ENCODE measurements around the gene PSPN.

Gene PSPN

DNA sequence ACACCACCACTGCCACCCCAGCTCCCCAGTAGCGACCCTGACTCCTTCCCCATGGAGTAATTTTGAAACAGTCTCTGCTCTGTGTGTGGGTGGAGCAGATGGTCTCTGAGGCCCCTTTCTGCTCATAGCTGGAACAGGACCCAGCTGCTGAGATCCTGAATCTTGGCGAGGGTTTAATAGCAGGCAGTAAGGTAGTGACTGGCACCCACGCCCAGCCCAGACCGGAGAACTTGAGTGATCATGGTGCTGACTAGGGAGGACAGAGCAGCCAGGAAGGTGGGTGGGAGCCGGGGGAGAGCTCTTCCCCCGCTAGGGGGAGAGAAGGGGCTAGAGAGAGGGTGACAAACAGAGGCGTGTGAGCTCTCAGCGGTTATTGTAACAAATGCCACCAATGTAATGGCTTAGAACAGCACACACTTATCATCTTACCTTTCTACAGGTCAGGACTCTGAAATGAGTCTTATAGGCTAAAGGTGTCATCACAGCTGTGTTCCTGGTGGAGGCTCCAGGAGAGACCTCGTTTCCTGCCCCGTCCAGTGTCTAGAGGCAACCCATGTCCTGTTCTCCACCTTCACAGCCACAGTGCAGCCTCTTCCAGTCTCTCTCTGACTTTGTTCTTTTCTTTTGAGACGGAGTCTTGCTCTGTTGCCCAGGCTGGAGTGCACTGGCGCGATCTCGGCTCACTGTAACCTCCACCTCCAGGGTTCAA, 35.1 kb downstream of the PSPN start:
- no peak for TF ChIP-seq Cebpa-rat (IDR thresholded peaks at IDR 0.05)
- peak overlapping the region; percentile 62 for H3K4me2 ChIP-seq
- H3K4me3 ChIP-seq = no peak overlapping the region
- H3K27ac ChIP-seq = peak overlapping the region; percentile 60
- no peaks in the 10 kb centered on the region for H3K27me3 ChIP-seq
- no peaks in the 10 kb centered on the region for H3K36me3 ChIP-seq
- H3K9me3 ChIP-seq = peaks cover 11% of the 10 kb centered on the region
- no peaks in the 10 kb centered on the region for H4K20me1 ChIP-seq
- peaks cover 14% of the 10 kb centered on the region for H3K4me1 ChIP-seq
- H3K9ac ChIP-seq = no peak overlapping the region

DNA sequence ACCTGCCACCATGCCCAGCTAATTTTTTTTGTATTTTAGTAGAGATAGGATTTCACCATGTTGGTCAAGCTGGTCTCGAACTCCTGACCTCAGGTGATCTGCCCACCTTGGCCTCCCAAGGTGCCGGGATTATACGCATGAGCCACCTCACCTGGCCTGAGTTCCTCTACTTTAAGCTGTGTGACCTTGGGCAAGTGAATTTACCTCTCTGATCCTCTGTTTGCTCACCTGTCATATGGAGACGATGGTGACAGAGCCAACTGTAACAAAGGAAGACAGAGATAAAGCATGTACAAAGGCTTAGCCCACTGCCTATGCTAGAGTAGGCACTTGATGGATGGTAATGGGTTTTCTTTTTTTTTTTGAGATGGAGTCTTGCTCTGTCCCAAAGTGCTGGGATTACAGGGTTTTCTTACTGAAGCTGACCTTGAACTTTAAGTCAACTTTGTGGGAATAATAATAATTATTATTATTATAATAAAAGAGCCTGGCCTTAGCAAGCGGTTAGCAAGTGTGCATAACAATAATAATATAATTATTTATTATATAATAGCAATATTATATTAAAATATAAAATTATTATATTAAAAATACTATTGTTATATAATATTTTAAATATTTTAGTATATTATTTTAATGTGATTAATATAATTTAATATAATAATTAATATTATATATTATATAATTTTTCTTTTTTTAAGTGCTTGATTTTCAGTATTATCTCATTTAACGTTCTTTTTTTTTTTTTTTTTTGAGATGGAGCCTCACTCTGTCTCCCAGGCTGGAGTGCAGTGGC, 41.0 kb downstream of the PSPN start:
- H4K20me1 ChIP-seq = no peaks in the 10 kb centered on the region
- no peaks in the 10 kb centered on the region for H3K36me3 ChIP-seq
- H3K4me2 ChIP-seq = no peak overlapping the region
- no peaks in the 10 kb centered on the region for H3K9me3 ChIP-seq
- no peaks in the 10 kb centered on the region; the same call in 1 of the 2 replicates for H3K4me1 ChIP-seq
- no peak overlapping the region for H3K4me3 ChIP-seq
- H3K27ac ChIP-seq = no peak overlapping the region
- H3K27me3 ChIP-seq = no peaks in the 10 kb centered on the region
- no peak overlapping the region for H3K9ac ChIP-seq
- no peak for TF ChIP-seq Cebpa-rat (IDR thresholded peaks at IDR 0.05)

DNA sequence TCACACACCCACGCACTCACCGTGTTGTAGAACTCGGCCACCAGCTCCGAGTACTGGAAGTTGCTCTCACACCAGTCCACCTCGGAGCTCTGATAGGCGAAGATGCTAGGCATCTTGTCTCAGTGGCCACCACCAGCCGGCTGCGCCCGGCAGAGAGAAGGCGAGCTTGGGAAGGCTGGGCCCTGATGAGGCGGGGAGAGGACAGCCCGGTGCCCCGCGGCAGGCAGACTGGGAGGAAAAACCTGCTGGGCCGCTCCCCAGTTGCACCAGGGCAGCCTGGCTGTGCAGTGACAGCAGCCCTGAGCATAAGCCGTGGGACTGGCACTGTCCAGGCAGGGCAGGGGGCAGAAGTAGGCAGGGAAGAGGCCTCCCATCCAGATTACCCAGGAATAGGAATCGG, 42.3 kb downstream of the PSPN start, which contains the start of gene ACER1:
TSS of gene ACER1 (minus strand) at position 174 of the 400 bp plus-strand sequence. CDS start at position 113, 61 bp downstream.
- Histone ChIP-seq H3K9me3 (no peaks in the 10 kb centered on the region), H3K9ac (no peak within 1 kb of the TSS), H3K27ac (no peak within 1 kb of the TSS), H3K36me3 (no peaks in the 10 kb centered on the region), H3K27me3 (no peaks in the 10 kb centered on the region), H3K4me3 (no peak within 1 kb of the TSS), H3K4me1 (no peaks in the 10 kb centered on the region), H4K20me1 (no peaks in the 10 kb centered on the region), H3K4me2 (no peak within 1 kb of the TSS)
- no peak for TF ChIP-seq Cebpa-rat (IDR thresholded peaks at IDR 0.05)

DNA sequence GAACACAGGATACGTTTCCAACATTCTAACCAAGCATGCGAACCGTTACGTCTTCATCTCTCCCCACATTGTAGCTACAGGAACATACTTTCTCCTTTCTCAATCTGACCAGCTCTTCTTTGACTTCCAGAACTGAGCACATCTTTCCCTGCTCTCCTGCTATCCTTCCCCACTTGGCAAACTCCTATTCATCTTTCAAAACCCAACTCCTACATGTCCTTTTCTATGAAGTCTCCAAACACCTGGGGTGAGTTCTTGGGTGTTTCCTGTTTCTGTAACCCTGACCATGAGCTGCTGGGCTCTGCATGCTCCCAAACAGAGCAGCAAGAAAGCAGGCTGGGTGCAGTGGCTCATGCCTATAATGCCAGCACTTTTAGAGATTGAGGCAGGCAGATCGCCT, 48.9 kb downstream of the PSPN start:
- H4K20me1 ChIP-seq = no peaks in the 10 kb centered on the region
- TF ChIP-seq Cebpa-rat (IDR thresholded peaks at IDR 0.05) = no peak
- H3K9me3 ChIP-seq = peaks cover 12% of the 10 kb centered on the region; the same call in 1 of the 2 replicates
- no peaks in the 10 kb centered on the region for H3K27me3 ChIP-seq
- peaks cover 7% of the 10 kb centered on the region for H3K4me1 ChIP-seq
- no peaks in the 10 kb centered on the region for H3K36me3 ChIP-seq
- no peak overlapping the region for H3K4me3 ChIP-seq
- no peak overlapping the region for H3K9ac ChIP-seq
- H3K4me2 ChIP-seq = no peak overlapping the region
- H3K27ac ChIP-seq = no peak overlapping the region

DNA sequence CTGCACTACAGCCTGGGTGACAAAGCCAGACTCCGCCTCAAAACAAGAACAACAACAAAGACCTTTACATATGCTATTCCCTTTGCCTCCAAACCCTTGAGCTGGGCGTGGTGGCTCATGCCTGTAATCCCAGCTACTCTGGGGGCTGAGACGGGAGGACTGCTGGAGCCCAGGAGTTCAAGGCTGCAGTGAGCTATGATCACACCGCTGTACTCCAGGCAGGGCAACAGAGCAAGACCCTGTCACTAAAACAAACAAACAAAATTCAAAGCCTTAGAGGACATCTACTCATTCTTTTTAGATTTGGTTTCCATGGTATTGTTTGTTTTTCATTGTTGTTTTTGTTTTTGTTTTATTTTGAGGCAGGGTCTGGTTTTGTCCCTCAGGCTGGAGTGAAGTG, 50.1 kb downstream of the PSPN start:
- Histone ChIP-seq H3K36me3 (no peaks in the 10 kb centered on the region), H4K20me1 (no peaks in the 10 kb centered on the region)

More for the DNA sequence above, 50.1 kb downstream of the PSPN start:
- no peaks in the 10 kb centered on the region for H3K27me3 ChIP-seq
- H3K27ac ChIP-seq = no peak overlapping the region
- TF ChIP-seq Cebpa-rat (IDR thresholded peaks at IDR 0.05) = no peak
- H3K4me3 ChIP-seq = no peak overlapping the region
- H3K9me3 ChIP-seq = peaks cover 12% of the 10 kb centered on the region; the same call in 1 of the 2 replicates
- H3K9ac ChIP-seq = no peak overlapping the region
- H3K4me1 ChIP-seq = peaks cover 7% of the 10 kb centered on the region
- H3K4me2 ChIP-seq = no peak overlapping the region

Data from BLaER1 (cell line).